HCT116 (cell line): Measurements from ENCODE around the gene SNTB2. TPM values are rescaled to one million over a fixed set of nuclear protein-coding genes. Genes with fewer than 3 reads are reported as not detected.

Source experiments
- ATAC-seq: fragments of 200-7000 bp; cut with Tn5 transposase; 2 replicates; pipeline ENCODE4 v1.9.1; 2020; ENCODE audit warnings: mild to moderate bottlenecking, moderate library complexity
- BruUV-seq: library from RNA; stranded (reverse); fragments of 400-500 nt; replicated peaks from 2 replicates; lab custom pipeline; 2021; lab: Mats Ljungman, UMichigan
- CTCF ChIA-PET: fragments of 300-600 bp; sonication (Branson Sonifier 250); formaldehyde crosslinking; loops from one replicate; lab custom pipeline; 2021; ENCODE audit warnings: antibody characterized with exemption; lab: Charles Lee
- POLR2A ChIA-PET: fragments of 300-600, 350-600 bp; sonication (Branson Sonifier 250); formaldehyde crosslinking; loops from one replicate; lab custom pipeline; 2021; ENCODE audit warnings: antibody characterized with exemption; lab: Charles Lee
- RAD21 ChIA-PET, 2 experiments: fragments of 300-600 bp; sonication (Branson Sonifier 250); formaldehyde crosslinking; loops; one replicate each; lab custom pipeline; 2023; ENCODE audit warnings: low total read pairs in 2 of 2; ENCODE audit not compliant: uncharacterized antibody in 2 of 2, unreplicated experiment in 2 of 2, low non-redundant PET in 1 of 2; lab: Charles Lee
- DNase-seq: peaks from one replicate; pipeline ENCODE4 v3.0.0-alpha.2; 2010; ENCODE audit warnings: low read depth, low spot score
- H2AFZ ChIP-seq: fragments of 200-600 bp; shearing (Covaris generic), sonication (generic); 2 replicates; pipeline ENCODE4 v1.6.1; 2017; ENCODE audit warnings: low read depth, mixed run types, mixed read lengths, antibody characterized with exemption, low read length; ENCODE audit not compliant: poor library complexity, severe bottlenecking
- H3K27ac ChIP-seq: 2 replicates; pipeline ENCODE4 v1.5.1; 2012; ENCODE audit warnings: low read depth, low read length
- H3K27me3 ChIP-seq: fragments of 200-600 bp; sonication (generic); 2 replicates; pipeline ENCODE4 v1.6.1; 2016; ENCODE audit warnings: mixed run types, low read length, mixed read lengths; ENCODE audit not compliant: insufficient read depth
- H3K36me3 ChIP-seq, 2 experiments: fragments of 200-500 bp in 1 of 2; fragments of 200-600 bp in 1 of 2; sonication (Bioruptor generic) in 1 of 2; sonication (generic) in 1 of 2; 2 replicates each; pipeline versions ENCODE4 v1.5.1 to v1.6.1; 2014 to 2016; ENCODE audit warnings: low read length in 2 of 2, inconsistent platforms in 1 of 2, mixed read lengths in 1 of 2, mixed run types in 1 of 2; ENCODE audit not compliant: insufficient read depth in 2 of 2, control insufficient read depth in 1 of 2
- H3K4me1 ChIP-seq, 2 experiments: fragments of 200-600 bp in 1 of 2; sonication (generic) in 1 of 2; 2 replicates each; pipeline versions ENCODE4 v1.5.1 to v1.6.1; 2012 to 2017; ENCODE audit warnings: low read length in 2 of 2, inconsistent platforms in 1 of 2, mild to moderate bottlenecking in 1 of 2, mixed read lengths in 1 of 2, mixed run types in 1 of 2, moderate library complexity in 1 of 2; ENCODE audit not compliant: insufficient read depth in 2 of 2, control insufficient read depth in 1 of 2
- H3K4me2 ChIP-seq: fragments of 200-600 bp; sonication (generic); 2 replicates; pipeline ENCODE4 v1.6.1; 2017; ENCODE audit warnings: mixed run types, low read length, mixed read lengths
- H3K4me3 ChIP-seq, 2 experiments: fragments of 200-600 bp in 1 of 2; sonication (generic) in 1 of 2; replicated peaks in 1 of 2; 2 replicates each; pipeline ENCODE4 v1.5.1; 2011 to 2016; ENCODE audit warnings: low read length in 2 of 2, control low read depth in 1 of 2, low read depth in 1 of 2, mild to moderate bottlenecking in 1 of 2, mixed read lengths in 1 of 2, mixed run types in 1 of 2
- H3K79me2 ChIP-seq: fragments of 200-600 bp; sonication (generic); 2 replicates; pipeline ENCODE4 v1.6.1; 2017; ENCODE audit warnings: mild to moderate bottlenecking, mixed run types, low read length, moderate library complexity, mixed read lengths; ENCODE audit not compliant: insufficient read depth
- H3K9ac ChIP-seq: fragments of 200-600 bp; sonication (generic); 2 replicates; pipeline ENCODE4 v1.6.1; 2016; ENCODE audit warnings: low read length, mixed read lengths
- H3K9me2 ChIP-seq: fragments of 200-600 bp; sonication (generic), shearing (Covaris generic); 2 replicates; pipeline ENCODE4 v1.6.1; 2017; ENCODE audit warnings: mixed run types, mild to moderate bottlenecking, moderate library complexity; ENCODE audit not compliant: insufficient read depth
- H3K9me3 ChIP-seq, 2 experiments: fragments of 200-500 bp in 1 of 2; fragments of 200-600 bp in 1 of 2; sonication (Bioruptor generic) in 1 of 2; sonication (generic) in 1 of 2; 2 replicates each; pipeline ENCODE4 v1.6.1; 2014 to 2017; ENCODE audit warnings: low read length in 2 of 2, mixed read lengths in 2 of 2, inconsistent platforms in 1 of 2, low read depth in 1 of 2, mild to moderate bottlenecking in 1 of 2, mixed run types in 1 of 2, moderate library complexity in 1 of 2; ENCODE audit not compliant: control insufficient read depth in 1 of 2, insufficient read depth in 1 of 2
- H4K20me1 ChIP-seq: fragments of 200-600 bp; sonication (generic), shearing (Covaris generic); 2 replicates; pipeline ENCODE4 v1.6.1; 2017; ENCODE audit warnings: mixed run types, mild to moderate bottlenecking, moderate library complexity; ENCODE audit not compliant: insufficient read depth
- ELF1 ChIP-seq: IDR thresholded peaks from 2 replicates; pipeline ENCODE4 v1.6.1; 2012; ENCODE audit warnings: low read depth, borderline replicate concordance
- EZH2 ChIP-seq: fragments of 200-600 bp; sonication (generic); IDR thresholded peaks from 2 replicates; pipeline ENCODE4 v1.6.1; 2017; ENCODE audit warnings: antibody characterized with exemption, mixed run types
- FOSL1 ChIP-seq: IDR thresholded peaks from 2 replicates; pipeline ENCODE4 v1.6.1; 2012; ENCODE audit warnings: low read depth
- JUND ChIP-seq: IDR thresholded peaks from 2 replicates; pipeline ENCODE4 v1.6.1; 2012
- POLR2A ChIP-seq: IDR thresholded peaks from 2 replicates; pipeline ENCODE4 v1.7.0; 2011; ENCODE audit warnings: borderline replicate concordance; ENCODE audit not compliant: insufficient read depth, insufficient read length; ENCODE audit errors: extremely low read depth
- POLR2AphosphoS5 ChIP-seq: IDR thresholded peaks from 2 replicates; pipeline ENCODE4 v1.6.1; 2011; ENCODE audit warnings: mild to moderate bottlenecking, low read depth, low read length, moderate library complexity
- SIN3A ChIP-seq: IDR thresholded peaks from 2 replicates; pipeline ENCODE4 v1.6.1; 2012; ENCODE audit warnings: low read depth
- SP1 ChIP-seq: IDR thresholded peaks from 2 replicates; pipeline ENCODE4 v1.6.1; 2012; ENCODE audit warnings: low read depth
- SRF ChIP-seq: IDR thresholded peaks from 2 replicates; pipeline ENCODE4 v1.6.1; 2012; ENCODE audit warnings: low read depth
- TCF7L2 ChIP-seq: IDR thresholded peaks from 2 replicates; pipeline ENCODE4 v1.7.0; 2011; ENCODE audit warnings: borderline replicate concordance, inconsistent platforms; ENCODE audit not compliant: insufficient read depth, insufficient read length; ENCODE audit errors: extremely low read depth
- YY1 ChIP-seq: IDR thresholded peaks from 2 replicates; pipeline ENCODE4 v1.6.1; 2011; ENCODE audit warnings: low read length, low read depth, moderate library complexity, mild to moderate bottlenecking; ENCODE audit not compliant: insufficient replicate concordance; ENCODE audit errors: extremely low read depth
- ZFX ChIP-seq: fragments of 450-650 bp; IDR thresholded peaks from 2 replicates; pipeline ENCODE4 v1.6.1; 2017
- ZNF274 ChIP-seq: fragments of 200-500 bp; sonication (Bioruptor generic); IDR thresholded peaks from 2 replicates; pipeline ENCODE4 v1.6.1; 2014; ENCODE audit warnings: mild to moderate bottlenecking, low read depth, low read length, inconsistent platforms
- intact Hi-C: fragments of 100-400 bp; cut with micrococcal nuclease; formaldehyde crosslinking; loops from 2 replicates; pipeline ENCODE4 v1.10.0; 2022
- total RNA-seq: library from RNA; stranded (reverse); gene quantifications from one replicate; pipeline ENCODE4 v1.2.1, GENCODE V29; 2021; ENCODE audit not compliant: unreplicated experiment
- TF ChIP-seq, protein P1 (sequence below): IDR thresholded peaks from 2 replicates; pipeline ENCODE4 v1.6.1; 2012
- TF ChIP-seq, protein P2 (sequence below): IDR thresholded peaks from 2 replicates; pipeline ENCODE4 v1.6.1; 2012; ENCODE audit warnings: low read depth
- TF ChIP-seq, protein P3 (sequence below): IDR thresholded peaks from 2 replicates; pipeline ENCODE4 v1.6.1; 2011; ENCODE audit warnings: mild to moderate bottlenecking, low read length, moderate library complexity; ENCODE audit not compliant: insufficient replicate concordance; ENCODE audit errors: extremely low read depth

SNTB2 gene
- total RNA-seq, 1 experiment from 2014 or later, result 38.1 TPM

DNA sequence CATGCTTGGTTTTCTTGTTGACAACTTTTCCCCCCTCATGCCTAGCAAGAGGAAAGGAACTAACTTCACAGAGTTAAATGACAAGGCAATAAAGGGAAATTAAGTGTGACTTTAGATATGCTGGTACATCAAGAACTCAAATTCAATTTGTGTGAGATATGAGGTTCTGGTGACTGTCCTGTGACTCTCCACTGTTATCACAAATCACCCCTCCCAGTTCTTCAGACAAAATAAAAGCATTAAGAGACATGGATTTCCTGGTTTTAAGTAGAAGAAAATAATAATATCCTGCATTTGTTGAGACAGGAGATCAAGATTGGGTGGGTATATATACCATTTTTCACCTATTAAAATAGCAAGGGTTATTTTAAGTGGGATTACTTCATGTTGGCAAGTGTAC is 46.2 kb downstream of the SNTB2 start:
- no peak overlapping the region for H2AFZ ChIP-seq
- POLR2A ChIA-PET, result no interaction called here
- RAD21 ChIA-PET, result no interaction called here
- no peak overlapping the region for H3K27ac ChIP-seq
- no peaks in the 10 kb centered on the region for H3K9me3 ChIP-seq
- CTCF ChIA-PET, result no interaction called here
- H3K36me3 ChIP-seq, result no peaks in the 10 kb centered on the region
- H3K9ac ChIP-seq, result no peak overlapping the region
- H3K4me1 ChIP-seq, result no peaks in the 10 kb centered on the region
- TF ChIP-seq SIN3A, result no peak
- no peak overlapping the region for H3K4me2 ChIP-seq
- no peaks in the 10 kb centered on the region for H3K27me3 ChIP-seq
- no peaks in the 10 kb centered on the region for H3K9me2 ChIP-seq
- intact Hi-C loops, result no loop called here
- H3K79me2 ChIP-seq, result peaks cover 4% of the 10 kb centered on the region
- no peak for DNase-seq
- BruUV-seq, result no TSS peak
- H3K4me3 ChIP-seq, result no peak overlapping the region
- ATAC-seq, result no peak
- no peaks in the 10 kb centered on the region for H4K20me1 ChIP-seq

DNA sequence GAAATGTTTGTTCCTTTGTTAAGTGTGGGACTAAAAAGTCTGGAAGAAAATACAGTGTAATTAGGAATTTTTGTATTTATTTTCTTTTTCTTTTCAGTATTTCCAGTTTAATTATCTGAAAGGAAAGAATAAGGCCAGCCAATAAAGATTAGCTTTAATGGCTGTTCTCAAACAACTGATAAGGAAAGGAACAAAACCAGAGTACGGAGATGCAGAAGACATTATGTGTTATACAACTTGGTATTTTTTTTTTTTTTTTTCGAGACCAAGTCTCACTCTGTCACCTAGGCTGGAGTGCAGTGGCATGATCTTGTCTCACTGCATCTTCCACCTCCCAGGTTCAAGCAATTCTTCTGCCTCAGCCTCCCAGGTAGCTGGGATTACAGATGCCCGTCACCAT is 47.5 kb downstream of the SNTB2 start:
- H3K9ac ChIP-seq, result no peak overlapping the region
- no peaks in the 10 kb centered on the region for H3K4me1 ChIP-seq
- no peaks in the 10 kb centered on the region for H3K9me2 ChIP-seq
- H3K4me3 ChIP-seq, result no peak overlapping the region
- no peaks in the 10 kb centered on the region for H3K36me3 ChIP-seq
- no peak for TF ChIP-seq TCF7L2
- TF ChIP-seq JUND, result no peak
- TF ChIP-seq, protein P1, sequence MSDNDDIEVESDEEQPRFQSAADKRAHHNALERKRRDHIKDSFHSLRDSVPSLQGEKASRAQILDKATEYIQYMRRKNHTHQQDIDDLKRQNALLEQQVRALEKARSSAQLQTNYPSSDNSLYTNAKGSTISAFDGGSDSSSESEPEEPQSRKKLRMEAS, result no peak
- TF ChIP-seq, protein P2, sequence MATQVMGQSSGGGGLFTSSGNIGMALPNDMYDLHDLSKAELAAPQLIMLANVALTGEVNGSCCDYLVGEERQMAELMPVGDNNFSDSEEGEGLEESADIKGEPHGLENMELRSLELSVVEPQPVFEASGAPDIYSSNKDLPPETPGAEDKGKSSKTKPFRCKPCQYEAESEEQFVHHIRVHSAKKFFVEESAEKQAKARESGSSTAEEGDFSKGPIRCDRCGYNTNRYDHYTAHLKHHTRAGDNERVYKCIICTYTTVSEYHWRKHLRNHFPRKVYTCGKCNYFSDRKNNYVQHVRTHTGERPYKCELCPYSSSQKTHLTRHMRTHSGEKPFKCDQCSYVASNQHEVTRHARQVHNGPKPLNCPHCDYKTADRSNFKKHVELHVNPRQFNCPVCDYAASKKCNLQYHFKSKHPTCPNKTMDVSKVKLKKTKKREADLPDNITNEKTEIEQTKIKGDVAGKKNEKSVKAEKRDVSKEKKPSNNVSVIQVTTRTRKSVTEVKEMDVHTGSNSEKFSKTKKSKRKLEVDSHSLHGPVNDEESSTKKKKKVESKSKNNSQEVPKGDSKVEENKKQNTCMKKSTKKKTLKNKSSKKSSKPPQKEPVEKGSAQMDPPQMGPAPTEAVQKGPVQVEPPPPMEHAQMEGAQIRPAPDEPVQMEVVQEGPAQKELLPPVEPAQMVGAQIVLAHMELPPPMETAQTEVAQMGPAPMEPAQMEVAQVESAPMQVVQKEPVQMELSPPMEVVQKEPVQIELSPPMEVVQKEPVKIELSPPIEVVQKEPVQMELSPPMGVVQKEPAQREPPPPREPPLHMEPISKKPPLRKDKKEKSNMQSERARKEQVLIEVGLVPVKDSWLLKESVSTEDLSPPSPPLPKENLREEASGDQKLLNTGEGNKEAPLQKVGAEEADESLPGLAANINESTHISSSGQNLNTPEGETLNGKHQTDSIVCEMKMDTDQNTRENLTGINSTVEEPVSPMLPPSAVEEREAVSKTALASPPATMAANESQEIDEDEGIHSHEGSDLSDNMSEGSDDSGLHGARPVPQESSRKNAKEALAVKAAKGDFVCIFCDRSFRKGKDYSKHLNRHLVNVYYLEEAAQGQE, result no peak
- TF ChIP-seq ZNF274, result no peak
- TF ChIP-seq SIN3A, result no peak
- TF ChIP-seq SRF, result no peak
- no peak for TF ChIP-seq SP1
- TF ChIP-seq, protein P3, sequence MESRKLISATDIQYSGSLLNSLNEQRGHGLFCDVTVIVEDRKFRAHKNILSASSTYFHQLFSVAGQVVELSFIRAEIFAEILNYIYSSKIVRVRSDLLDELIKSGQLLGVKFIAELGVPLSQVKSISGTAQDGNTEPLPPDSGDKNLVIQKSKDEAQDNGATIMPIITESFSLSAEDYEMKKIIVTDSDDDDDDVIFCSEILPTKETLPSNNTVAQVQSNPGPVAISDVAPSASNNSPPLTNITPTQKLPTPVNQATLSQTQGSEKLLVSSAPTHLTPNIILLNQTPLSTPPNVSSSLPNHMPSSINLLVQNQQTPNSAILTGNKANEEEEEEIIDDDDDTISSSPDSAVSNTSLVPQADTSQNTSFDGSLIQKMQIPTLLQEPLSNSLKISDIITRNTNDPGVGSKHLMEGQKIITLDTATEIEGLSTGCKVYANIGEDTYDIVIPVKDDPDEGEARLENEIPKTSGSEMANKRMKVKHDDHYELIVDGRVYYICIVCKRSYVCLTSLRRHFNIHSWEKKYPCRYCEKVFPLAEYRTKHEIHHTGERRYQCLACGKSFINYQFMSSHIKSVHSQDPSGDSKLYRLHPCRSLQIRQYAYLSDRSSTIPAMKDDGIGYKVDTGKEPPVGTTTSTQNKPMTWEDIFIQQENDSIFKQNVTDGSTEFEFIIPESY, result no peak
- no peak for TF ChIP-seq POLR2A
- no peak for TF ChIP-seq EZH2
- no peak for TF ChIP-seq FOSL1
- no peak for TF ChIP-seq YY1
- TF ChIP-seq POLR2AphosphoS5, result no peak
- TF ChIP-seq ELF1, result no peak
- TF ChIP-seq ZFX, result no peak
- TF ChIP-seq, all 23 proteins: peak for 0
- no peak for DNase-seq
- no TSS peak for BruUV-seq
- POLR2A ChIA-PET, result no interaction called here
- Histone ChIP-seq H3K9me3 (no peaks in the 10 kb centered on the region), H3K27me3 (no peaks in the 10 kb centered on the region), H4K20me1 (no peaks in the 10 kb centered on the region), H3K27ac (no peak overlapping the region), H2AFZ (no peak overlapping the region), H3K79me2 (peaks cover 6% of the 10 kb centered on the region; the same call in 1 of the 2 replicates), H3K4me2 (no peak overlapping the region)
- no peak for ATAC-seq
- CTCF ChIA-PET, result interaction anchor here (0.6 kb wide), 1 partner anchor 26 kb away, joined by 5 read pairs; no protein-coding TSS in a partner anchor
- RAD21 ChIA-PET, result no interaction called here
- intact Hi-C loops, result no loop called here
